Esophagus squamous epithelium (tissue), 4 donors: Measurements from ENCODE around the gene CREB5.

Experiments used
- CTCF ChIP-seq, 6 experiments: fragments of 450-650 bp in 4 of 6; fragments of 200-600 bp in 2 of 6; sonication (generic) in 2 of 6; IDR thresholded peaks; one replicate each; pipeline ENCODE4 v1.5.1; 2016 to 2019; ENCODE audit warnings: antibody characterized with exemption in 6 of 6, mild to moderate bottlenecking in 4 of 6, moderate library complexity in 4 of 6
- POLR2A ChIP-seq, 4 donors: fragments of 450-650 bp; IDR thresholded peaks; one replicate each; pipeline ENCODE4 v1.6.1; 2017; ENCODE audit warnings: antibody characterized with exemption in 4 of 4, mild to moderate bottlenecking in 4 of 4, moderate library complexity in 3 of 4

GRCh38 chr7:28804990-28805389 is 392.7 kb downstream of the CREB5 start:
- TF ChIP-seq CTCF (IDR thresholded peaks at IDR 0.05) (no peak), POLR2A (IDR thresholded peaks at IDR 0.05) (no peak)
